B cell (primary cell): ENCODE results near the gene RAB7B. TPM values are rescaled to one million over a fixed set of nuclear protein-coding genes. Genes with fewer than 3 reads are reported as not detected.

Experiments used
- ATAC-seq: fragments of 200-7000 bp; cut with Tn5 transposase; one replicate; pipeline ENCODE4 v1.10.0; 2021; ENCODE audit warnings: low read depth, mild to moderate bottlenecking, moderate number of reproducible peaks, moderate library complexity
- CTCF ChIA-PET: fragments of 350-600 bp; sonication (Branson Sonifier 250); formaldehyde crosslinking; loops from one replicate; lab custom pipeline; 2021; ENCODE audit warnings: antibody characterized with exemption, inconsistent platforms; lab: Charles Lee
- POLR2A ChIA-PET: fragments of 350-600 bp; sonication (Branson Sonifier 250); formaldehyde crosslinking; loops from one replicate; lab custom pipeline; 2021; ENCODE audit warnings: antibody characterized with exemption; lab: Charles Lee
- DNase-seq: peaks from one replicate; pipeline ENCODE4 v3.0.0; 2013
- H2AFZ ChIP-seq: 2 replicates; pipeline ENCODE4 v1.6.1; 2012; ENCODE audit warnings: mild to moderate bottlenecking, low read depth, low read length; ENCODE audit not compliant: insufficient read depth, poor library complexity, severe bottlenecking
- H3K27ac ChIP-seq, 2 donors: 1 replicate in 1 of 2; 2 replicates in 1 of 2; pipeline ENCODE4 v1.5.1; 2012 to 2013; ENCODE audit warnings: low read length in 2 of 2, mild to moderate bottlenecking in 2 of 2, moderate library complexity in 1 of 2
- H3K27me3 ChIP-seq, 4 experiments: fragments of 200-600 bp in 1 of 4; sonication (generic) in 1 of 4; replicated peaks in 1 of 4; 1 replicate in 2 of 4; 2 replicates in 2 of 4; pipeline versions ENCODE4 v1.6.1 to v1.7.0; 2013 to 2016; ENCODE audit warnings: low read length in 3 of 4, mild to moderate bottlenecking in 2 of 4, mixed read lengths in 1 of 4, moderate library complexity in 1 of 4; ENCODE audit not compliant: insufficient read depth in 4 of 4, control insufficient read depth in 3 of 4; ENCODE audit errors: control extremely low read depth in 1 of 4
- H3K36me3 ChIP-seq, 2 experiments: replicated peaks in 1 of 2; 1 replicate in 1 of 2; 2 replicates in 1 of 2; pipeline versions ENCODE4 v1.6.1 to v1.7.1; 2013; ENCODE audit warnings: low read length in 1 of 2; ENCODE audit not compliant: insufficient read depth in 2 of 2, control insufficient read depth in 1 of 2; ENCODE audit errors: control extremely low read depth in 1 of 2, extremely low read depth in 1 of 2
- H3K4me1 ChIP-seq, 2 donors: fragments of 200-600 bp in 1 of 2; sonication (generic) in 1 of 2; 1 replicate in 1 of 2; 2 replicates in 1 of 2; pipeline versions ENCODE4 v1.5.1 to v1.6.1; 2013 to 2017; ENCODE audit warnings: low read length in 2 of 2; ENCODE audit not compliant: control insufficient read depth in 2 of 2, insufficient read depth in 2 of 2
- H3K4me2 ChIP-seq: replicated peaks from 2 replicates; pipeline ENCODE3; 2012; ENCODE audit warnings: mild to moderate bottlenecking, low read depth, low read length; ENCODE audit not compliant: poor library complexity, severe bottlenecking
- H3K4me3 ChIP-seq, 5 experiments: fragments of 200-600 bp in 1 of 5; sonication (generic) in 1 of 5; 1 replicate in 3 of 5; 2 replicates in 2 of 5; pipeline versions ENCODE4 v1.5.1 to v1.7.0; 2011 to 2016; ENCODE audit warnings: low read length in 4 of 5, mild to moderate bottlenecking in 4 of 5, low read depth in 2 of 5, control low read depth in 1 of 5, moderate library complexity in 1 of 5; ENCODE audit not compliant: insufficient read depth in 1 of 5; ENCODE audit errors: control extremely low read depth in 1 of 5, extremely low read depth in 1 of 5
- H3K79me2 ChIP-seq: fragments of 200-600 bp; sonication (generic); one replicate; pipeline ENCODE4 v1.6.0; 2016; ENCODE audit warnings: low read length; ENCODE audit not compliant: control insufficient read depth, insufficient read depth
- H3K9ac ChIP-seq: fragments of 200-600 bp; sonication (generic); 2 replicates; pipeline ENCODE4 v1.6.1; 2017; ENCODE audit warnings: mild to moderate bottlenecking, low read length, moderate library complexity
- H3K9me3 ChIP-seq, 3 donors: one replicate each; pipeline versions ENCODE4 v1.6.1 to v1.7.1; 2013; ENCODE audit warnings: low read length in 2 of 3; ENCODE audit not compliant: control insufficient read depth in 2 of 3, insufficient read depth in 1 of 3; ENCODE audit errors: control extremely low read depth in 1 of 3
- H4K20me1 ChIP-seq: 2 replicates; pipeline ENCODE4 v1.6.0; 2012; ENCODE audit warnings: mild to moderate bottlenecking, low read length; ENCODE audit not compliant: insufficient read depth, control insufficient read depth, poor library complexity, severe bottlenecking
- H3K27ac Mint-ChIP-seq: one replicate; pipeline ENCODE4 v1.8.0; 2021; ENCODE audit warnings: mixed read lengths
- H3K27me3 Mint-ChIP-seq: one replicate; pipeline ENCODE4 v1.8.0; 2021; ENCODE audit warnings: mixed read lengths
- H3K4me1 Mint-ChIP-seq: one replicate; pipeline ENCODE4 v1.8.0; 2021; ENCODE audit warnings: mixed read lengths
- H3K4me3 Mint-ChIP-seq: one replicate; pipeline ENCODE4 v1.8.0; 2021; ENCODE audit warnings: mixed read lengths
- H3K9me3 Mint-ChIP-seq: one replicate; pipeline ENCODE4 v1.8.0; 2022; ENCODE audit warnings: mixed read lengths; ENCODE audit not compliant: insufficient read depth
- EZH2 ChIP-seq: IDR thresholded peaks from 2 replicates; pipeline ENCODE4 v1.6.1; 2012; ENCODE audit warnings: borderline replicate concordance, low read depth, mild to moderate bottlenecking, moderate library complexity, low read length; ENCODE audit not compliant: insufficient read depth, poor library complexity, severe bottlenecking
- WGBS: methylation state at CpG from one replicate; pipeline ENCODE4 v1.1.5; 2013; ENCODE audit warnings: missing lambda C conversion rate; ENCODE audit not compliant: insufficient coverage; 5-methylcytosine and 5-hydroxymethylcytosine counted together
- intact Hi-C: fragments of 100-400 bp; cut with micrococcal nuclease; formaldehyde crosslinking; loops from one replicate; pipeline ENCODE4 v1.10.0; 2022
- polyA plus RNA-seq: library from polyadenylated mRNA; depleted of rRNA; stranded (reverse); fragments of >200 nt; gene quantifications from 2 replicates; pipeline ENCODE4 v1.2.3, GENCODE V29; 2012
- total RNA-seq, 2 donors: library from RNA; stranded (reverse); fragments of 120-200 nt in 1 of 2; gene quantifications; 1 replicate in 1 of 2; 2 replicates in 1 of 2; pipeline versions ENCODE4 v1.2.3 to v1.2.4, GENCODE V29; 2013 to 2022
- TF ChIP-seq, protein P1 (sequence below): fragments of 200-600 bp; IDR thresholded peaks from one replicate; pipeline ENCODE4 v1.8.0; 2022; ENCODE audit warnings: antibody characterized with exemption, mild to moderate bottlenecking

The RAB7B gene
- total and polyA plus RNA-seq, 2 donors (not counting 1 experiment from before 2014, with no cell fraction given): not detected

GRCh38 chr1:205970486-205970885 lies 32.7 kb downstream of the RAB7B start:
- WGBS: no CpG with 5 or more reads among the region's 1 CpG
- DNase-seq (no peak), ATAC-seq (no peak)
- Histone ChIP-seq H3K4me2 (no peak overlapping the region), H3K9me3 (no peaks in the 10 kb centered on the region), H2AFZ (no peak overlapping the region), H3K36me3 (no peaks in the 10 kb centered on the region), H3K4me3 (no peak overlapping the region), H3K27me3 (no peaks in the 10 kb centered on the region), H3K79me2 (no peaks in the 10 kb centered on the region), H3K9ac (no peak overlapping the region), H4K20me1 (no peaks in the 10 kb centered on the region), H3K27ac (no peak overlapping the region), H3K4me1 (no peaks in the 10 kb centered on the region)
- Mint-ChIP-seq H3K4me3 (no peak overlapping the region), H3K27me3 (no peaks in the 10 kb centered on the region), H3K4me1 (no peaks in the 10 kb centered on the region), H3K9me3 (no peaks in the 10 kb centered on the region), H3K27ac (no peak overlapping the region)
- CTCF ChIA-PET: interaction anchor here (1.6 to 2.1 kb wide), 2 partner anchors 179 to 312 kb away, joined by 7 to 9 read pairs; no protein-coding TSS in a partner anchor
- POLR2A ChIA-PET: no interaction called here
- intact Hi-C loops: no loop called here
- no peak for TF ChIP-seq EZH2
- TF ChIP-seq, protein P1, sequence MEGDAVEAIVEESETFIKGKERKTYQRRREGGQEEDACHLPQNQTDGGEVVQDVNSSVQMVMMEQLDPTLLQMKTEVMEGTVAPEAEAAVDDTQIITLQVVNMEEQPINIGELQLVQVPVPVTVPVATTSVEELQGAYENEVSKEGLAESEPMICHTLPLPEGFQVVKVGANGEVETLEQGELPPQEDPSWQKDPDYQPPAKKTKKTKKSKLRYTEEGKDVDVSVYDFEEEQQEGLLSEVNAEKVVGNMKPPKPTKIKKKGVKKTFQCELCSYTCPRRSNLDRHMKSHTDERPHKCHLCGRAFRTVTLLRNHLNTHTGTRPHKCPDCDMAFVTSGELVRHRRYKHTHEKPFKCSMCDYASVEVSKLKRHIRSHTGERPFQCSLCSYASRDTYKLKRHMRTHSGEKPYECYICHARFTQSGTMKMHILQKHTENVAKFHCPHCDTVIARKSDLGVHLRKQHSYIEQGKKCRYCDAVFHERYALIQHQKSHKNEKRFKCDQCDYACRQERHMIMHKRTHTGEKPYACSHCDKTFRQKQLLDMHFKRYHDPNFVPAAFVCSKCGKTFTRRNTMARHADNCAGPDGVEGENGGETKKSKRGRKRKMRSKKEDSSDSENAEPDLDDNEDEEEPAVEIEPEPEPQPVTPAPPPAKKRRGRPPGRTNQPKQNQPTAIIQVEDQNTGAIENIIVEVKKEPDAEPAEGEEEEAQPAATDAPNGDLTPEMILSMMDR: no peak

GRCh38 chr1:205969229-205969628 lies 34.0 kb downstream of the RAB7B start:
- no peaks in the 10 kb centered on the region for H3K9me3 Mint-ChIP-seq
- no peaks in the 10 kb centered on the region for H4K20me1 ChIP-seq
- no peaks in the 10 kb centered on the region for H3K9me3 ChIP-seq
- H3K4me3 ChIP-seq: no peak overlapping the region
- WGBS: 86% methylated on average over 8 of the region's 8 CpGs
- no peak overlapping the region for H2AFZ ChIP-seq
- no peaks in the 10 kb centered on the region for H3K79me2 ChIP-seq
- H3K4me3 Mint-ChIP-seq: no peak overlapping the region
- intact Hi-C loops: no loop called here
- no peaks in the 10 kb centered on the region for H3K27me3 ChIP-seq
- H3K4me1 ChIP-seq: no peaks in the 10 kb centered on the region
- CTCF ChIA-PET: interaction anchor here (0.8 to 3.2 kb wide), 6 partner anchors 8 to 311 kb away, joined by 3 to 28 read pairs (median 4); no protein-coding TSS in a partner anchor
- H3K4me1 Mint-ChIP-seq: no peaks in the 10 kb centered on the region
- no peaks in the 10 kb centered on the region for H3K27me3 Mint-ChIP-seq
- H3K36me3 ChIP-seq: no peaks in the 10 kb centered on the region
- H3K27ac Mint-ChIP-seq: no peak overlapping the region
- ATAC-seq (no peak), DNase-seq (no peak)
- H3K27ac ChIP-seq: no peak overlapping the region
- no peak for TF ChIP-seq EZH2
- TF ChIP-seq, protein P1: no peak
- no peak overlapping the region for H3K9ac ChIP-seq
- H3K4me2 ChIP-seq: no peak overlapping the region
- POLR2A ChIA-PET: no interaction called here
